GM23338 (cell line): ENCODE data around the gene IGSF9B. TPM values are rescaled to one million over a fixed set of nuclear protein-coding genes. Genes with fewer than 3 reads are reported as not detected.

Experiments
- ATAC-seq: fragments of 200-7000 bp; cut with Tn5 transposase; 3 replicates; pipeline ENCODE4 v1.9.1; 2020
- DNase-seq: peaks from one replicate; pipeline ENCODE4 v3.0.0-alpha.2; 2015; ENCODE audit warnings: low spot score
- H2AFZ ChIP-seq: fragments of 200-600 bp; sonication (generic); 2 replicates; pipeline ENCODE4 v1.8.0; 2016; ENCODE audit warnings: antibody characterized with exemption, mild to moderate bottlenecking, moderate library complexity
- H3F3A ChIP-seq: fragments of 200-600 bp; sonication (generic); replicated peaks from 2 replicates; pipeline ENCODE4 v1.8.0; 2017; ENCODE audit warnings: antibody characterized with exemption, mixed run types, low read depth
- H3K27ac ChIP-seq: fragments of 200-600 bp; sonication (generic); 2 replicates; pipeline ENCODE4 v1.6.1; 2016; ENCODE audit warnings: low read depth
- H3K27me3 ChIP-seq: fragments of 200-600 bp; sonication (generic); 2 replicates; pipeline ENCODE4 v1.8.0; 2016; ENCODE audit warnings: mild to moderate bottlenecking, mixed run types, moderate library complexity; ENCODE audit not compliant: insufficient read depth
- H3K36me3 ChIP-seq: fragments of 200-600 bp; sonication (generic); 2 replicates; pipeline ENCODE4 v1.8.0; 2016; ENCODE audit warnings: mild to moderate bottlenecking; ENCODE audit not compliant: insufficient read depth
- H3K4me1 ChIP-seq: fragments of 200-600 bp; sonication (generic); 2 replicates; pipeline ENCODE4 v1.8.0; 2016; ENCODE audit warnings: mild to moderate bottlenecking, moderate library complexity; ENCODE audit not compliant: insufficient read depth
- H3K4me2 ChIP-seq: fragments of 200-600 bp; sonication (generic); 2 replicates; pipeline ENCODE4 v1.7.1; 2017; ENCODE audit warnings: mixed run types
- H3K4me3 ChIP-seq: fragments of 200-600 bp; sonication (generic); 2 replicates; pipeline ENCODE4 v1.6.1; 2016; ENCODE audit warnings: mixed run types
- H3K79me2 ChIP-seq: fragments of 200-600 bp; sonication (generic); replicated peaks from 2 replicates; pipeline ENCODE4 v1.8.0; 2017; ENCODE audit warnings: mild to moderate bottlenecking; ENCODE audit not compliant: insufficient read depth
- H3K9me2 ChIP-seq: fragments of 200-600 bp; sonication (generic); 2 replicates; pipeline ENCODE4 v1.8.0; 2017; ENCODE audit not compliant: insufficient read depth
- H4K20me1 ChIP-seq: fragments of 200-600 bp; sonication (generic); replicated peaks from 2 replicates; pipeline ENCODE4 v1.8.0; 2017; ENCODE audit warnings: mild to moderate bottlenecking; ENCODE audit not compliant: insufficient read depth
- H3K27ac Mint-ChIP-seq: 2 replicates; pipeline ENCODE4 v1.8.0; 2020; ENCODE audit warnings: inconsistent platforms, mild to moderate bottlenecking, moderate library complexity, mixed read lengths
- H3K27me3 Mint-ChIP-seq: 3 replicates; pipeline ENCODE4 v1.8.0; 2022; ENCODE audit warnings: low read depth, mild to moderate bottlenecking, moderate library complexity, mixed read lengths, inconsistent platforms; ENCODE audit not compliant: insufficient read depth, poor library complexity
- H3K36me3 Mint-ChIP-seq: 3 replicates; pipeline ENCODE4 v1.8.0; 2021; ENCODE audit warnings: low read depth, mild to moderate bottlenecking, inconsistent platforms, moderate library complexity, mixed read lengths
- H3K4me1 Mint-ChIP-seq: 3 replicates; pipeline ENCODE4 v1.8.0; 2020; ENCODE audit warnings: mild to moderate bottlenecking, inconsistent platforms, mixed read lengths
- H3K4me3 Mint-ChIP-seq: 3 replicates; pipeline ENCODE4 v1.8.0; 2021; ENCODE audit warnings: moderate library complexity, mild to moderate bottlenecking, inconsistent platforms, mixed read lengths
- H3K9me3 Mint-ChIP-seq: 3 replicates; pipeline ENCODE4 v1.8.0; 2020; ENCODE audit warnings: moderate library complexity, mild to moderate bottlenecking, inconsistent platforms, mixed read lengths
- CREB1 ChIP-seq: fragments of 250-450 bp; sonication (Bioruptor Pico); IDR thresholded peaks from 2 replicates; pipeline ENCODE4 v1.5.0; 2020; ENCODE audit warnings: low read depth, mild to moderate bottlenecking, moderate library complexity
- EZH2phosphoT487 ChIP-seq: fragments of 200-600 bp; sonication (generic); IDR thresholded peaks from one replicate; pipeline ENCODE4 v1.8.1; 2018; ENCODE audit warnings: antibody characterized with exemption; ENCODE audit not compliant: unreplicated experiment
- JUNB ChIP-seq: IDR thresholded peaks from one replicate; pipeline ENCODE4 v1.6.1; 2016; ENCODE audit warnings: antibody characterized with exemption; ENCODE audit not compliant: unreplicated experiment
- NANOG ChIP-seq: IDR thresholded peaks from 2 replicates; pipeline ENCODE4 v1.6.1; 2016; ENCODE audit warnings: antibody characterized with exemption, borderline replicate concordance
- POLR2AphosphoS5 ChIP-seq: IDR thresholded peaks from 2 replicates; pipeline ENCODE4 v1.6.1; 2016; ENCODE audit warnings: antibody characterized with exemption, low read depth
- STAT1 ChIP-seq: IDR thresholded peaks from one replicate; pipeline ENCODE4 v1.6.1; 2016; ENCODE audit warnings: antibody characterized with exemption; ENCODE audit not compliant: unreplicated experiment
- ZNF114 ChIP-seq: fragments of 250-450 bp; sonication (Bioruptor Pico); IDR thresholded peaks from 2 replicates; pipeline ENCODE4 v1.5.0; 2020; ENCODE audit warnings: mild to moderate bottlenecking, moderate library complexity
- ZNF331 ChIP-seq: fragments of 250-450 bp; sonication (Bioruptor Pico); IDR thresholded peaks from 2 replicates; pipeline ENCODE4 v1.5.0; 2020; ENCODE audit warnings: low read depth, mild to moderate bottlenecking, moderate library complexity
- polyA plus RNA-seq: library from polyadenylated mRNA; unstranded; fragments of >200 nt; fragmentation: Nextera tagmentation; extraction: Ambion mirVana; gene quantifications from 2 replicates; pipeline ENCODE4 v1.2.1, GENCODE V29; 2016
- total RNA-seq: library from RNA; depleted of rRNA; stranded (reverse); fragments of >200 nt; shearing (Covaris generic); gene quantifications from 2 replicates; pipeline ENCODE4 v1.2.3, GENCODE V29; 2014
- TF ChIP-seq, protein P1 (sequence below): IDR thresholded peaks from one replicate; pipeline ENCODE4 v1.6.1; 2018; ENCODE audit warnings: antibody characterized with exemption; ENCODE audit not compliant: unreplicated experiment
- TF ChIP-seq, protein P2 (sequence below), 2 experiments: fragments of 200-600 bp in 1 of 2; sonication (generic) in 1 of 2; conservative IDR thresholded peaks; 2 replicates each; pipeline versions ENCODE4 v1.5.1 to v1.6.1; 2016 to 2017; ENCODE audit warnings: antibody characterized with exemption in 2 of 2, low read depth in 2 of 2, mild to moderate bottlenecking in 2 of 2, moderate library complexity in 1 of 2
- TF ChIP-seq, protein P3 (sequence below): fragments of 250-450 bp; sonication (Bioruptor Pico); IDR thresholded peaks from 2 replicates; pipeline ENCODE4 v1.5.0; 2020; ENCODE audit warnings: mild to moderate bottlenecking, moderate library complexity

IGSF9B gene
- total and polyA plus RNA-seq, 2 experiments from 2014 or later = 8.7 to 51.2 TPM

DNA sequence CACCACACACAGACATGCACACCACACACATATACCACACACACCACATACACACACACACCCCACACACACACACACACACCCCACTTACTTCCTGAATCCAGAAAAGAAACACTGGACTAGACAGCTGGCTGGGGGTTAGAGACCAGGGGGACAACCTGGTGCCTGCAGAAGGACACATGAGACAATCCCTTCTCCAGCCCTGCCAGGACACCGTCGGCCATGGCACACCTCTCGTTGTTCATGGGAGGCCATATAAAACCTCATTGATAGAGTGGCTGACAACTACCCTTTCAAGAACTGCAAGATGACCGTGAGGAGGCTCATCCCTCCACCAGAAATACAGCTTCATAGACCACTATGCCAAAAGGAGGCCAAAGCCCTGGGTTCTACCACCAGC, 54.3 kb downstream of the IGSF9B start:
- H3K4me2 ChIP-seq = no peak overlapping the region
- Mint-ChIP-seq H3K9me3 (no peaks in the 10 kb centered on the region), H3K27me3 (peaks cover 3% of the 10 kb centered on the region), H3K36me3 (peaks cover 48% of the 10 kb centered on the region), H3K27ac (no peak overlapping the region), H3K4me3 (no peak overlapping the region), H3K4me1 (peaks cover 17% of the 10 kb centered on the region)
- H3K9me2 ChIP-seq = no peaks in the 10 kb centered on the region
- H3K79me2 ChIP-seq = no peaks in the 10 kb centered on the region
- H3K27ac ChIP-seq = no peak overlapping the region
- no peak overlapping the region for H2AFZ ChIP-seq
- no peak overlapping the region for H3K4me3 ChIP-seq
- H3K4me1 ChIP-seq = peaks cover 4% of the 10 kb centered on the region
- ATAC-seq = no peak
- H3K36me3 ChIP-seq = no peaks in the 10 kb centered on the region; the same call in 1 of the 2 replicates
- TF ChIP-seq POLR2AphosphoS5 (no peak), ZNF114 (CRISPR knock-in tag) (no peak), EZH2phosphoT487 (no peak), NANOG (no peak), JUNB (no peak), STAT1 (no peak), ZNF331 (CRISPR knock-in tag) (no peak), CREB1 (CRISPR knock-in tag) (no peak)
- TF ChIP-seq, protein P1, sequence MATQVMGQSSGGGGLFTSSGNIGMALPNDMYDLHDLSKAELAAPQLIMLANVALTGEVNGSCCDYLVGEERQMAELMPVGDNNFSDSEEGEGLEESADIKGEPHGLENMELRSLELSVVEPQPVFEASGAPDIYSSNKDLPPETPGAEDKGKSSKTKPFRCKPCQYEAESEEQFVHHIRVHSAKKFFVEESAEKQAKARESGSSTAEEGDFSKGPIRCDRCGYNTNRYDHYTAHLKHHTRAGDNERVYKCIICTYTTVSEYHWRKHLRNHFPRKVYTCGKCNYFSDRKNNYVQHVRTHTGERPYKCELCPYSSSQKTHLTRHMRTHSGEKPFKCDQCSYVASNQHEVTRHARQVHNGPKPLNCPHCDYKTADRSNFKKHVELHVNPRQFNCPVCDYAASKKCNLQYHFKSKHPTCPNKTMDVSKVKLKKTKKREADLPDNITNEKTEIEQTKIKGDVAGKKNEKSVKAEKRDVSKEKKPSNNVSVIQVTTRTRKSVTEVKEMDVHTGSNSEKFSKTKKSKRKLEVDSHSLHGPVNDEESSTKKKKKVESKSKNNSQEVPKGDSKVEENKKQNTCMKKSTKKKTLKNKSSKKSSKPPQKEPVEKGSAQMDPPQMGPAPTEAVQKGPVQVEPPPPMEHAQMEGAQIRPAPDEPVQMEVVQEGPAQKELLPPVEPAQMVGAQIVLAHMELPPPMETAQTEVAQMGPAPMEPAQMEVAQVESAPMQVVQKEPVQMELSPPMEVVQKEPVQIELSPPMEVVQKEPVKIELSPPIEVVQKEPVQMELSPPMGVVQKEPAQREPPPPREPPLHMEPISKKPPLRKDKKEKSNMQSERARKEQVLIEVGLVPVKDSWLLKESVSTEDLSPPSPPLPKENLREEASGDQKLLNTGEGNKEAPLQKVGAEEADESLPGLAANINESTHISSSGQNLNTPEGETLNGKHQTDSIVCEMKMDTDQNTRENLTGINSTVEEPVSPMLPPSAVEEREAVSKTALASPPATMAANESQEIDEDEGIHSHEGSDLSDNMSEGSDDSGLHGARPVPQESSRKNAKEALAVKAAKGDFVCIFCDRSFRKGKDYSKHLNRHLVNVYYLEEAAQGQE = no peak
- TF ChIP-seq, protein P2, sequence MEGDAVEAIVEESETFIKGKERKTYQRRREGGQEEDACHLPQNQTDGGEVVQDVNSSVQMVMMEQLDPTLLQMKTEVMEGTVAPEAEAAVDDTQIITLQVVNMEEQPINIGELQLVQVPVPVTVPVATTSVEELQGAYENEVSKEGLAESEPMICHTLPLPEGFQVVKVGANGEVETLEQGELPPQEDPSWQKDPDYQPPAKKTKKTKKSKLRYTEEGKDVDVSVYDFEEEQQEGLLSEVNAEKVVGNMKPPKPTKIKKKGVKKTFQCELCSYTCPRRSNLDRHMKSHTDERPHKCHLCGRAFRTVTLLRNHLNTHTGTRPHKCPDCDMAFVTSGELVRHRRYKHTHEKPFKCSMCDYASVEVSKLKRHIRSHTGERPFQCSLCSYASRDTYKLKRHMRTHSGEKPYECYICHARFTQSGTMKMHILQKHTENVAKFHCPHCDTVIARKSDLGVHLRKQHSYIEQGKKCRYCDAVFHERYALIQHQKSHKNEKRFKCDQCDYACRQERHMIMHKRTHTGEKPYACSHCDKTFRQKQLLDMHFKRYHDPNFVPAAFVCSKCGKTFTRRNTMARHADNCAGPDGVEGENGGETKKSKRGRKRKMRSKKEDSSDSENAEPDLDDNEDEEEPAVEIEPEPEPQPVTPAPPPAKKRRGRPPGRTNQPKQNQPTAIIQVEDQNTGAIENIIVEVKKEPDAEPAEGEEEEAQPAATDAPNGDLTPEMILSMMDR (conservative IDR thresholded peaks at IDR 0.05; ENCODE audit: low read depth in 2 of 2) = no peak
- H4K20me1 ChIP-seq = peaks cover 8% of the 10 kb centered on the region
- H3F3A ChIP-seq = no peaks in the 10 kb centered on the region
- no peaks in the 10 kb centered on the region for H3K27me3 ChIP-seq
- DNase-seq = no peak

DNA sequence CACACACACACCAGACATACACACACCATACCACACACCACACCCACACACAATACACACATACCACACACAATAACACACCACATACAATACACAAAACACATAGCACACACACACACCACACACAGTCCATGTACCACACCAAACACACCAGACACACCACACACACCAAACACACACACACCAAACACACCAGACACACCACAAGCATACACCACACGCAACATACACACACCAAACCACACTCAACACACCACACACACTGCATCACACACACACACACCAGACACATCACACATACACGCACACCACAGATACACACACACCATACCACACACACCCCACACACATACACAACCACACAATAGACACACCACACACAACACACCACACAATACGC, 54.8 kb downstream of the IGSF9B start:
- H3K27me3 ChIP-seq = no peaks in the 10 kb centered on the region
- H3K27ac ChIP-seq = no peak overlapping the region
- Mint-ChIP-seq H3K4me3 (no peak overlapping the region), H3K9me3 (no peaks in the 10 kb centered on the region), H3K4me1 (peaks cover 18% of the 10 kb centered on the region), H3K36me3 (peaks cover 42% of the 10 kb centered on the region), H3K27me3 (peaks cover 3% of the 10 kb centered on the region), H3K27ac (no peak overlapping the region)
- no peak for DNase-seq
- no peaks in the 10 kb centered on the region for H3K79me2 ChIP-seq
- no peak overlapping the region for H2AFZ ChIP-seq
- no peak overlapping the region for H3K4me2 ChIP-seq
- H3K4me1 ChIP-seq = peaks cover 4% of the 10 kb centered on the region
- peaks cover 8% of the 10 kb centered on the region for H4K20me1 ChIP-seq
- ATAC-seq = no peak
- H3K36me3 ChIP-seq = no peaks in the 10 kb centered on the region; the same call in 1 of the 2 replicates
- no peaks in the 10 kb centered on the region for H3F3A ChIP-seq
- H3K9me2 ChIP-seq = no peaks in the 10 kb centered on the region
- no peak overlapping the region for H3K4me3 ChIP-seq
- TF ChIP-seq EZH2phosphoT487 (no peak), JUNB (no peak), STAT1 (no peak), POLR2AphosphoS5 (no peak)
- TF ChIP-seq, protein P3, sequence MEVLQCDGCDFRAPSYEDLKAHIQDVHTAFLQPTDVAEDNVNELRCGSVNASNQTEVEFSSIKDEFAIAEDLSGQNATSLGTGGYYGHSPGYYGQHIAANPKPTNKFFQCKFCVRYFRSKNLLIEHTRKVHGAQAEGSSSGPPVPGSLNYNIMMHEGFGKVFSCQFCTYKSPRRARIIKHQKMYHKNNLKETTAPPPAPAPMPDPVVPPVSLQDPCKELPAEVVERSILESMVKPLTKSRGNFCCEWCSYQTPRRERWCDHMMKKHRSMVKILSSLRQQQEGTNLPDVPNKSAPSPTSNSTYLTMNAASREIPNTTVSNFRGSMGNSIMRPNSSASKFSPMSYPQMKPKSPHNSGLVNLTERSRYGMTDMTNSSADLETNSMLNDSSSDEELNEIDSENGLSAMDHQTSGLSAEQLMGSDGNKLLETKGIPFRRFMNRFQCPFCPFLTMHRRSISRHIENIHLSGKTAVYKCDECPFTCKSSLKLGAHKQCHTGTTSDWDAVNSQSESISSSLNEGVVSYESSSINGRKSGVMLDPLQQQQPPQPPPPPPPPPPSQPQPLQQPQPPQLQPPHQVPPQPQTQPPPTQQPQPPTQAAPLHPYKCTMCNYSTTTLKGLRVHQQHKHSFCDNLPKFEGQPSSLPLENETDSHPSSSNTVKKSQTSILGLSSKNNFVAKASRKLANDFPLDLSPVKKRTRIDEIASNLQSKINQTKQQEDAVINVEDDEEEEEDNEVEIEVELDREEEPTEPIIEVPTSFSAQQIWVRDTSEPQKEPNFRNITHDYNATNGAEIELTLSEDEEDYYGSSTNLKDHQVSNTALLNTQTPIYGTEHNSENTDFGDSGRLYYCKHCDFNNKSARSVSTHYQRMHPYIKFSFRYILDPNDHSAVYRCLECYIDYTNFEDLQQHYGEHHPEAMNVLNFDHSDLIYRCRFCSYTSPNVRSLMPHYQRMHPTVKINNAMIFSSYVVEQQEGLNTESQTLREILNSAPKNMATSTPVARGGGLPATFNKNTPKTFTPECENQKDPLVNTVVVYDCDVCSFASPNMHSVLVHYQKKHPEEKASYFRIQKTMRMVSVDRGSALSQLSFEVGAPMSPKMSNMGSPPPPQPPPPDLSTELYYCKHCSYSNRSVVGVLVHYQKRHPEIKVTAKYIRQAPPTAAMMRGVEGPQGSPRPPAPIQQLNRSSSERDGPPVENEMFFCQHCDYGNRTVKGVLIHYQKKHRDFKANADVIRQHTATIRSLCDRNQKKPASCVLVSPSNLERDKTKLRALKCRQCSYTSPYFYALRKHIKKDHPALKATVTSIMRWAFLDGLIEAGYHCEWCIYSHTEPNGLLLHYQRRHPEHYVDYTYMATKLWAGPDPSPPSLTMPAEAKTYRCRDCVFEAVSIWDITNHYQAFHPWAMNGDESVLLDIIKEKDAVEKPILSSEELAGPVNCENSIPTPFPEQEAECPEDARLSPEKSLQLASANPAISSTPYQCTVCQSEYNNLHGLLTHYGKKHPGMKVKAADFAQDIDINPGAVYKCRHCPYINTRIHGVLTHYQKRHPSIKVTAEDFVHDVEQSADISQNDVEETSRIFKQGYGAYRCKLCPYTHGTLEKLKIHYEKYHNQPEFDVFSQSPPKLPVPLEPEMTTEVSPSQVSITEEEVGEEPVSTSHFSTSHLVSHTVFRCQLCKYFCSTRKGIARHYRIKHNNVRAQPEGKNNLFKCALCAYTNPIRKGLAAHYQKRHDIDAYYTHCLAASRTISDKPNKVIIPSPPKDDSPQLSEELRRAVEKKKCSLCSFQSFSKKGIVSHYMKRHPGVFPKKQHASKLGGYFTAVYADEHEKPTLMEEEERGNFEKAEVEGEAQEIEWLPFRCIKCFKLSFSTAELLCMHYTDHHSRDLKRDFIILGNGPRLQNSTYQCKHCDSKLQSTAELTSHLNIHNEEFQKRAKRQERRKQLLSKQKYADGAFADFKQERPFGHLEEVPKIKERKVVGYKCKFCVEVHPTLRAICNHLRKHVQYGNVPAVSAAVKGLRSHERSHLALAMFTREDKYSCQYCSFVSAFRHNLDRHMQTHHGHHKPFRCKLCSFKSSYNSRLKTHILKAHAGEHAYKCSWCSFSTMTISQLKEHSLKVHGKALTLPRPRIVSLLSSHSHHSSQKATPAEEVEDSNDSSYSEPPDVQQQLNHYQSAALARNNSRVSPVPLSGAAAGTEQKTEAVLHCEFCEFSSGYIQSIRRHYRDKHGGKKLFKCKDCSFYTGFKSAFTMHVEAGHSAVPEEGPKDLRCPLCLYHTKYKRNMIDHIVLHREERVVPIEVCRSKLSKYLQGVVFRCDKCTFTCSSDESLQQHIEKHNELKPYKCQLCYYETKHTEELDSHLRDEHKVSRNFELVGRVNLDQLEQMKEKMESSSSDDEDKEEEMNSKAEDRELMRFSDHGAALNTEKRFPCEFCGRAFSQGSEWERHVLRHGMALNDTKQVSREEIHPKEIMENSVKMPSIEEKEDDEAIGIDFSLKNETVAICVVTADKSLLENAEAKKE (CRISPR knock-in tag) = no peak
